Measurements from ENCODE around the gene CNIH3.

The CNIH3 gene

GRCh38 chr1:224651188-224651587, 35.1 kb downstream of the CNIH3 start:
- TF ChIP-seq NFIC (IDR thresholded peaks at IDR 0.05) (no peak), FOXM1 (IDR thresholded peaks at IDR 0.05; ENCODE audit: borderline replicate concordance, low read depth) (no peak), CEBPB (IDR thresholded peaks at IDR 0.05) (no peak), CREB1 (IDR thresholded peaks at IDR 0.05; ENCODE audit: low read depth) (no peak), REST (IDR thresholded peaks at IDR 0.05; ENCODE audit: low read depth) (no peak), TCF12 (IDR thresholded peaks at IDR 0.05; ENCODE audit: low read depth) (no peak), USF1 (IDR thresholded peaks at IDR 0.05) (no peak), EGR1 (IDR thresholded peaks at IDR 0.05) (no peak), TAF1 (IDR thresholded peaks at IDR 0.05; ENCODE audit: low read depth) (no peak), EP300 (IDR thresholded peaks at IDR 0.05; ENCODE audit: borderline replicate concordance) (no peak), MAX (IDR thresholded peaks at IDR 0.05) (no peak)

GRCh38 chr1:224656392-224656791, 40.3 kb downstream of the CNIH3 start:
- TF ChIP-seq TAF1 (IDR thresholded peaks at IDR 0.05; ENCODE audit: low read depth) (no peak), TCF12 (IDR thresholded peaks at IDR 0.05; ENCODE audit: low read depth) (no peak), ZBTB7A (IDR thresholded peaks at IDR 0.05; ENCODE audit: low read depth) (no peak), EGR1 (IDR thresholded peaks at IDR 0.05) (no peak), EP300 (IDR thresholded peaks at IDR 0.05; ENCODE audit: borderline replicate concordance) (no peak), YY1 (IDR thresholded peaks at IDR 0.05; ENCODE audit: low read depth) (no peak)

- TF ChIP-seq RAD21 (IDR thresholded peaks at IDR 0.05; ENCODE audit: low read depth) (no peak), YY1 (IDR thresholded peaks at IDR 0.05; ENCODE audit: low read depth) (no peak), CEBPB (IDR thresholded peaks at IDR 0.05) (no peak), TEAD4 (IDR thresholded peaks at IDR 0.05) (no peak), TCF12 (IDR thresholded peaks at IDR 0.05; ENCODE audit: low read depth) (no peak), TAF1 (IDR thresholded peaks at IDR 0.05; ENCODE audit: low read depth) (no peak), EGR1 (IDR thresholded peaks at IDR 0.05) (no peak), EP300 (IDR thresholded peaks at IDR 0.05; ENCODE audit: borderline replicate concordance) (no peak), ZBTB7A (IDR thresholded peaks at IDR 0.05; ENCODE audit: low read depth) (no peak), MAX (IDR thresholded peaks at IDR 0.05) (no peak), CREB1 (IDR thresholded peaks at IDR 0.05; ENCODE audit: low read depth) (no peak), FOXM1 (IDR thresholded peaks at IDR 0.05; ENCODE audit: borderline replicate concordance, low read depth) (no peak), REST (IDR thresholded peaks at IDR 0.05; ENCODE audit: low read depth) (no peak), NFIC (IDR thresholded peaks at IDR 0.05) (no peak), USF1 (IDR thresholded peaks at IDR 0.05) (no peak)
Observed at GRCh38 chr1:224660074-224660473, 44.0 kb downstream of the CNIH3 start.

GRCh38 chr1:224662870-224663269, 46.8 kb downstream of the CNIH3 start:
- TF ChIP-seq EP300 (IDR thresholded peaks at IDR 0.05; ENCODE audit: borderline replicate concordance) (no peak), RAD21 (IDR thresholded peaks at IDR 0.05; ENCODE audit: low read depth) (no peak), CREB1 (IDR thresholded peaks at IDR 0.05; ENCODE audit: low read depth) (no peak), EGR1 (IDR thresholded peaks at IDR 0.05) (no peak), TAF1 (IDR thresholded peaks at IDR 0.05; ENCODE audit: low read depth) (no peak), ZBTB7A (IDR thresholded peaks at IDR 0.05; ENCODE audit: low read depth) (no peak)

- TF ChIP-seq REST (IDR thresholded peaks at IDR 0.05; ENCODE audit: low read depth) (no peak), TAF1 (IDR thresholded peaks at IDR 0.05; ENCODE audit: low read depth) (no peak), ZBTB7A (IDR thresholded peaks at IDR 0.05; ENCODE audit: low read depth) (no peak), FOXM1 (IDR thresholded peaks at IDR 0.05; ENCODE audit: borderline replicate concordance, low read depth) (no peak), TEAD4 (IDR thresholded peaks at IDR 0.05) (no peak), CEBPB (IDR thresholded peaks at IDR 0.05) (no peak), TCF12 (IDR thresholded peaks at IDR 0.05; ENCODE audit: low read depth) (no peak), USF1 (IDR thresholded peaks at IDR 0.05) (no peak), EGR1 (IDR thresholded peaks at IDR 0.05) (no peak), NFIC (IDR thresholded peaks at IDR 0.05) (no peak)
Observed at GRCh38 chr1:224665016-224665415, 48.9 kb downstream of the CNIH3 start.
